T-cell (primary cell): ENCODE measurements around the gene SIK2. TPM values are rescaled to one million over a fixed set of nuclear protein-coding genes. Genes with fewer than 3 reads are reported as not detected.
"Not testable (repeated sequence)": the region's sequence is repeated elsewhere in the genome, so short reads cannot be mapped to it uniquely, and the experiment has no call there.

ENCODE experiments used
- ATAC-seq, 4 experiments: fragments of 200-7000 bp in 3 of 4; fragments of 150-1000 bp in 1 of 4; cut with Tn5 transposase; replicated peaks in 1 of 4; 1 replicate in 3 of 4; 2 replicates in 1 of 4; pipeline ENCODE4 v1.10.0; 2021; ENCODE audit warnings: moderate library complexity in 3 of 4, mild to moderate bottlenecking in 2 of 4, moderate number of reproducible peaks in 1 of 4
- CTCF ChIA-PET, 2 donors: fragments of 300-600 bp; sonication (Branson Sonifier 250); formaldehyde crosslinking; loops; one replicate each; lab custom pipeline; 2022; ENCODE audit warnings: antibody characterized with exemption in 2 of 2; lab: Charles Lee
- POLR2A ChIA-PET, 2 donors: fragments of 300-600 bp; sonication (Branson Sonifier 250); formaldehyde crosslinking; loops; one replicate each; lab custom pipeline; 2022; ENCODE audit warnings: antibody characterized with exemption in 2 of 2; lab: Charles Lee
- DNase-seq, 35 experiments: peaks; one replicate each; pipeline versions ENCODE4 v3.0.0 to v3.0.0-alpha.2; 2013 to 2023
- H3K27ac ChIP-seq: one replicate; pipeline ENCODE4 v1.5.1; 2013; ENCODE audit warnings: low read length
- H3K27me3 ChIP-seq, 2 experiments: replicated peaks in 1 of 2; 1 replicate in 1 of 2; 2 replicates in 1 of 2; pipeline versions ENCODE4 v1.6.1 to v1.7.0; 2013; ENCODE audit warnings: low read length in 1 of 2, mixed read lengths in 1 of 2; ENCODE audit not compliant: control insufficient read depth in 2 of 2, insufficient read depth in 2 of 2; ENCODE audit errors: extremely low read depth in 1 of 2
- H3K36me3 ChIP-seq, 2 donors: 1 replicate in 1 of 2; 2 replicates in 1 of 2; pipeline versions ENCODE4 v1.6.1 to v1.7.0; 2013; ENCODE audit warnings: low read length in 1 of 2; ENCODE audit not compliant: control insufficient read depth in 2 of 2, insufficient read depth in 1 of 2; ENCODE audit errors: extremely low read depth in 1 of 2
- H3K4me1 ChIP-seq, 2 experiments: 1 replicate in 1 of 2; 2 replicates in 1 of 2; pipeline versions ENCODE4 v1.6.1 to v1.7.0; 2013; ENCODE audit warnings: low read length in 2 of 2, mixed read lengths in 1 of 2; ENCODE audit not compliant: insufficient read depth in 2 of 2, control insufficient read depth in 1 of 2; ENCODE audit errors: extremely low read depth in 1 of 2
- H3K4me3 ChIP-seq, 2 donors: 1 replicate in 1 of 2; 2 replicates in 1 of 2; pipeline versions ENCODE4 v1.5.1 to v1.7.0; 2013; ENCODE audit warnings: mild to moderate bottlenecking in 2 of 2, low read length in 1 of 2, moderate library complexity in 1 of 2; ENCODE audit not compliant: control insufficient read depth in 1 of 2; ENCODE audit errors: extremely low read depth in 1 of 2
- H3K9me3 ChIP-seq: 2 replicates; pipeline ENCODE4 v1.7.0; 2013
- H3K27ac Mint-ChIP-seq, 2 donors: one replicate each; pipeline ENCODE4 v1.8.0; 2020 to 2021; ENCODE audit warnings: mild to moderate bottlenecking in 2 of 2, mixed read lengths in 2 of 2
- H3K27me3 Mint-ChIP-seq, 2 donors: one replicate each; pipeline ENCODE4 v1.8.0; 2021 to 2022; ENCODE audit warnings: mixed read lengths in 2 of 2
- H3K36me3 Mint-ChIP-seq: one replicate; pipeline ENCODE4 v1.8.0; 2021; ENCODE audit warnings: mixed read lengths
- H3K4me1 Mint-ChIP-seq, 3 donors: one replicate each; pipeline ENCODE4 v1.8.0; 2020 to 2022; ENCODE audit warnings: mixed read lengths in 3 of 3, mild to moderate bottlenecking in 1 of 3
- H3K4me3 Mint-ChIP-seq, 3 donors: one replicate each; pipeline ENCODE4 v1.8.0; 2020 to 2022; ENCODE audit warnings: mild to moderate bottlenecking in 3 of 3, mixed read lengths in 3 of 3, moderate library complexity in 3 of 3
- H3K9me3 Mint-ChIP-seq, 3 donors: one replicate each; pipeline ENCODE4 v1.8.0; 2020 to 2022; ENCODE audit warnings: mixed read lengths in 3 of 3
- WGBS: methylation state at CpG from one replicate; pipeline ENCODE4 v1.1.5; 2013; ENCODE audit warnings: missing lambda C conversion rate; ENCODE audit not compliant: insufficient coverage; 5-methylcytosine and 5-hydroxymethylcytosine counted together
- total RNA-seq, 35 experiments: library from RNA in 6 of 35; stranded (reverse) in 6 of 35; fragments of 120-200 nt in 1 of 35; gene quantifications; one replicate each; pipeline versions ENCODE4 v1.2.1 to v1.2.4 and lab custom pipeline; 2013 to 2026

The SIK2 gene
- total RNA-seq, 5 donors from 2014 or later (not counting 1 experiment from before 2014, with no cell fraction given) = 6.0 to 11.4 (median 9.1) TPM

- no CpG with 5 or more reads among the region's 2 CpGs for WGBS
- ChIA-PET CTCF (no interaction called here), POLR2A (no interaction called here)
- no peaks in the 10 kb centered on the region for H3K4me1 Mint-ChIP-seq
- H3K4me1 ChIP-seq = no peaks in the 10 kb centered on the region
- H3K27ac ChIP-seq = no peak overlapping the region
- H3K27me3 Mint-ChIP-seq = no peaks in the 10 kb centered on the region
- no peak overlapping the region for H3K4me3 Mint-ChIP-seq
- DNase-seq = no peak
- H3K9me3 Mint-ChIP-seq = no peaks in the 10 kb centered on the region
- no peak overlapping the region for H3K27ac Mint-ChIP-seq
- H3K9me3 ChIP-seq = no peaks in the 10 kb centered on the region
- no peaks in the 10 kb centered on the region for H3K27me3 ChIP-seq
- H3K36me3 Mint-ChIP-seq = peaks cover 20% of the 10 kb centered on the region
- H3K4me3 ChIP-seq = no peak overlapping the region
- peaks cover 0 to 3% of the 10 kb centered on the region in 2 donors for H3K36me3 ChIP-seq
- ATAC-seq = no peak
Observed at GRCh38 chr11:111652184-111652583, 49.9 kb downstream of the SIK2 start.

- Histone ChIP-seq H3K4me3 (no peak overlapping the region), H3K27me3 (no peaks in the 10 kb centered on the region), H3K36me3 (peaks cover 0 to 3% of the 10 kb centered on the region in 2 donors), H3K9me3 (no peaks in the 10 kb centered on the region), H3K4me1 (no peaks in the 10 kb centered on the region), H3K27ac (no peak overlapping the region)
- Mint-ChIP-seq H3K9me3 (no peaks in the 10 kb centered on the region), H3K4me1 (peaks cover 0 to 6% (median 0%) of the 10 kb centered on the region in 3 donors), H3K4me3 (no peak overlapping the region), H3K27ac (no peak overlapping the region), H3K36me3 (peaks cover 20% of the 10 kb centered on the region), H3K27me3 (no peaks in the 10 kb centered on the region)
- ChIA-PET CTCF (no interaction called here), POLR2A (no interaction called here)
- DNase-seq = no peak
- ATAC-seq = no peak
Observed at GRCh38 chr11:111654601-111655000, 52.4 kb downstream of the SIK2 start.

- no peak for ATAC-seq
- H3K27ac ChIP-seq = no peak overlapping the region
Observed at GRCh38 chr11:111655924-111656323, 53.7 kb downstream of the SIK2 start.

GRCh38 chr11:111657905-111658304 lies 55.7 kb downstream of the SIK2 start:
- WGBS = 83% methylated on average over 1 of the region's 8 CpGs
- H3K27me3 Mint-ChIP-seq, CTCF ChIA-PET, H3K9me3 Mint-ChIP-seq, H3K36me3 ChIP-seq, ATAC-seq, H3K27ac Mint-ChIP-seq, H3K9me3 ChIP-seq, H3K4me1 Mint-ChIP-seq, H3K4me1 ChIP-seq, DNase-seq, POLR2A ChIA-PET, H3K27ac ChIP-seq, H3K27me3 ChIP-seq, H3K4me3 ChIP-seq, H3K4me3 Mint-ChIP-seq: not testable (repeated sequence)
- H3K36me3 Mint-ChIP-seq = peaks cover 29% of the 10 kb centered on the region

More at GRCh38 chr11:111655924-111656323, 53.7 kb downstream of the SIK2 start:
- Mint-ChIP-seq H3K27me3 (no peaks in the 10 kb centered on the region), H3K27ac (no peak overlapping the region), H3K36me3 (peaks cover 20% of the 10 kb centered on the region), H3K4me3 (no peak overlapping the region), H3K9me3 (no peaks in the 10 kb centered on the region), H3K4me1 (peaks cover 0 to 8% (median 0%) of the 10 kb centered on the region in 3 donors)
- ChIA-PET CTCF (no interaction called here), POLR2A (no interaction called here)
- H3K4me1 ChIP-seq = no peaks in the 10 kb centered on the region
- no peak overlapping the region for H3K4me3 ChIP-seq
- H3K27me3 ChIP-seq = no peaks in the 10 kb centered on the region
- H3K36me3 ChIP-seq = peaks cover 0 to 3% of the 10 kb centered on the region in 2 donors
- H3K9me3 ChIP-seq = no peaks in the 10 kb centered on the region
- no CpG with 5 or more reads among the region's 5 CpGs for WGBS
- DNase-seq = no peak

GRCh38 chr11:111658493-111658892 lies 56.2 kb downstream of the SIK2 start:
- H3K4me1 ChIP-seq, H3K9me3 Mint-ChIP-seq, H3K27me3 ChIP-seq, ATAC-seq, DNase-seq, H3K9me3 ChIP-seq, H3K27me3 Mint-ChIP-seq, H3K27ac Mint-ChIP-seq, POLR2A ChIA-PET, H3K4me3 ChIP-seq, H3K27ac ChIP-seq, H3K4me3 Mint-ChIP-seq, H3K4me1 Mint-ChIP-seq, H3K36me3 ChIP-seq: not testable (repeated sequence)
- no CpG with 5 or more reads among the region's 3 CpGs for WGBS
- H3K36me3 Mint-ChIP-seq = peaks cover 26% of the 10 kb centered on the region
- CTCF ChIA-PET = interaction anchor here in 1 of 2 donors (0.7 kb wide), 1 partner anchor 41 kb away, joined by 3 read pairs; no protein-coding TSS in a partner anchor

GRCh38 chr11:111659201-111660115 lies 57.2 kb downstream of the SIK2 start:
- Histone ChIP-seq H3K36me3 (no peaks in the 10 kb centered on the region), H3K27me3 (no peaks in the 10 kb centered on the region), H3K4me3 (no peak overlapping the region), H3K27ac (no peak overlapping the region), H3K9me3 (no peaks in the 10 kb centered on the region), H3K4me1 (no peaks in the 10 kb centered on the region)
- peaks cover 26% of the 10 kb centered on the region for H3K36me3 Mint-ChIP-seq
- no peak for ATAC-seq
- 74% methylated on average over 6 of the region's 10 CpGs for WGBS
- ChIA-PET CTCF (interaction anchor here in 1 of 2 donors (0.7 kb wide), 1 partner anchor 689 kb away, joined by 6 read pairs; no protein-coding TSS in a partner anchor), POLR2A (no interaction called here)
- no peaks in the 10 kb centered on the region for H3K27me3 Mint-ChIP-seq
- peaks cover 0 to 8% (median 0%) of the 10 kb centered on the region in 3 donors for H3K4me1 Mint-ChIP-seq
- no peak overlapping the region for H3K27ac Mint-ChIP-seq
- no peak for DNase-seq
- H3K9me3 Mint-ChIP-seq = peaks cover 0 to 3% (median 0%) of the 10 kb centered on the region in 3 donors
- H3K4me3 Mint-ChIP-seq = no peak overlapping the region
